Caco-2 (cell line): ENCODE measurements around the gene RBM39. TPM values are rescaled to one million over a fixed set of nuclear protein-coding genes. Genes with fewer than 3 reads are reported as not detected.
A peak's percentile ranks its signal among the peaks of the same experiment; 100 is the strongest.

Source experiments
- BruUV-seq: library from RNA; stranded (reverse); fragments of 400-500 nt; replicated peaks from 2 replicates; lab custom pipeline; 2021; lab: Mats Ljungman, UMichigan
- CTCF ChIA-PET: fragments of 300-600 bp; sonication (Branson Sonifier 250); formaldehyde crosslinking; loops from one replicate; lab custom pipeline; 2022; ENCODE audit warnings: antibody characterized with exemption; lab: Charles Lee
- POLR2A ChIA-PET: fragments of 300-600 bp; sonication (Branson Sonifier 250); formaldehyde crosslinking; loops from one replicate; lab custom pipeline; 2022; ENCODE audit warnings: antibody characterized with exemption; lab: Charles Lee
- DNase-seq, 2 experiments: peaks; one replicate each; pipeline versions ENCODE4 v3.0.0 to v3.0.0-alpha.2; 2020 to 2022
- H3K27me3 ChIP-seq: replicated peaks from 2 replicates; pipeline ENCODE4 v1.6.0; 2011; ENCODE audit warnings: low read length; ENCODE audit not compliant: control insufficient read depth, insufficient read depth
- H3K36me3 ChIP-seq: 2 replicates; pipeline ENCODE4 v1.5.1; 2011; ENCODE audit warnings: low read length; ENCODE audit not compliant: control insufficient read depth, insufficient read depth
- H3K4me1 ChIP-seq: fragments of 250-450 bp; sonication (Bioruptor Pico); 2 replicates; pipeline ENCODE4 v1.5.1; 2020; ENCODE audit warnings: mild to moderate bottlenecking
- H3K4me3 ChIP-seq: 2 replicates; pipeline ENCODE4 v1.5.1; 2011; ENCODE audit warnings: low read depth, mild to moderate bottlenecking, control low read depth, low read length
- H3K9me3 ChIP-seq: fragments of 250-450 bp; sonication (Bioruptor Pico); 2 replicates; pipeline ENCODE4 v1.5.1; 2020; ENCODE audit warnings: mild to moderate bottlenecking, moderate library complexity
- H3K27ac Mint-ChIP-seq: one replicate; pipeline ENCODE4 v1.8.0; 2022; ENCODE audit warnings: mixed read lengths; ENCODE audit not compliant: unreplicated experiment
- H3K27me3 Mint-ChIP-seq: one replicate; pipeline ENCODE4 v1.8.0; 2022; ENCODE audit warnings: mixed read lengths; ENCODE audit not compliant: insufficient read depth, unreplicated experiment
- H3K36me3 Mint-ChIP-seq: one replicate; pipeline ENCODE4 v1.8.0; 2022; ENCODE audit warnings: mild to moderate bottlenecking, mixed read lengths; ENCODE audit not compliant: insufficient read depth, unreplicated experiment
- H3K4me1 Mint-ChIP-seq: one replicate; pipeline ENCODE4 v1.8.0; 2022; ENCODE audit warnings: low read depth, mixed read lengths; ENCODE audit not compliant: unreplicated experiment
- H3K4me3 Mint-ChIP-seq: one replicate; pipeline ENCODE4 v1.8.0; 2022; ENCODE audit warnings: mild to moderate bottlenecking, moderate library complexity, mixed read lengths; ENCODE audit not compliant: unreplicated experiment
- H3K9me3 Mint-ChIP-seq: one replicate; pipeline ENCODE4 v1.8.0; 2022; ENCODE audit warnings: mixed read lengths; ENCODE audit not compliant: unreplicated experiment
- intact Hi-C: fragments of 100-400 bp; cut with micrococcal nuclease; formaldehyde crosslinking; loops from one replicate; pipeline ENCODE4 v1.10.0; 2022; ENCODE audit not compliant: unreplicated experiment
- total RNA-seq: library from RNA; stranded (reverse); gene quantifications from 2 replicates; pipeline ENCODE4 v1.2.3, GENCODE V29; 2022
- TF ChIP-seq, protein P1 (sequence below), 2 experiments: fragments of 200-600 bp in 1 of 2; IDR thresholded peaks; 1 replicate in 1 of 2; 2 replicates in 1 of 2; pipeline versions ENCODE4 v1.5.1 to v1.8.0; 2011 to 2022; ENCODE audit warnings: antibody characterized with exemption in 1 of 2, control low read depth in 1 of 2, inconsistent platforms in 1 of 2, low read depth in 1 of 2, low read length in 1 of 2, mild to moderate bottlenecking in 1 of 2, moderate library complexity in 1 of 2; ENCODE audit not compliant: insufficient read depth in 1 of 2, severe bottlenecking in 1 of 2, unreplicated experiment in 1 of 2

The RBM39 gene
- total RNA-seq, 1 experiment from 2014 or later = 750 TPM

DNA sequence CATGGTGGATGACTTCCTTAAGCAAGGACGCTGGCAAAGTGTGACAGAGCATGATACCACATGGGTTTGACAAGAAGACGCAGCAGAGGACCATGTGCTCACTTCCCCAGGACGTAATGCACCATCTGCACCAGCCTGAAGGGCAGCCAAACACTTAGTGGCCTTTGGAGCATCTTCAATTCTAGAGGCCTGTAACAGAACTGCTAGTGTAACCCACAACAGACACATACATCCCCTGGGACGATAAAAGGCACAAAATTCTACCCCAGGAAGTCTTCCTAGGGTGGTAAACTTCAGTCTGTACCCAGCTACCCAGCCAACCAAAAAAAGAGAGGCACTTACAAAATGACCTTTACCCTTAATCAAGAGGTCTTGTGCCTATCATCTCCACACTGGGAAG is 68.2 kb downstream of the RBM39 start:
- ChIA-PET POLR2A (no interaction called here), CTCF (no interaction called here)
- no TSS peak for BruUV-seq
- no peaks in the 10 kb centered on the region for H3K4me1 ChIP-seq
- intact Hi-C loops = no loop called here
- H3K27me3 ChIP-seq = no peaks in the 10 kb centered on the region
- no peak for DNase-seq
- Mint-ChIP-seq H3K4me3 (no peak overlapping the region), H3K4me1 (no peaks in the 10 kb centered on the region), H3K27me3 (no peaks in the 10 kb centered on the region), H3K27ac (no peak overlapping the region), H3K36me3 (peaks cover 32% of the 10 kb centered on the region), H3K9me3 (no peaks in the 10 kb centered on the region)
- H3K9me3 ChIP-seq = no peaks in the 10 kb centered on the region
- TF ChIP-seq, protein P1, sequence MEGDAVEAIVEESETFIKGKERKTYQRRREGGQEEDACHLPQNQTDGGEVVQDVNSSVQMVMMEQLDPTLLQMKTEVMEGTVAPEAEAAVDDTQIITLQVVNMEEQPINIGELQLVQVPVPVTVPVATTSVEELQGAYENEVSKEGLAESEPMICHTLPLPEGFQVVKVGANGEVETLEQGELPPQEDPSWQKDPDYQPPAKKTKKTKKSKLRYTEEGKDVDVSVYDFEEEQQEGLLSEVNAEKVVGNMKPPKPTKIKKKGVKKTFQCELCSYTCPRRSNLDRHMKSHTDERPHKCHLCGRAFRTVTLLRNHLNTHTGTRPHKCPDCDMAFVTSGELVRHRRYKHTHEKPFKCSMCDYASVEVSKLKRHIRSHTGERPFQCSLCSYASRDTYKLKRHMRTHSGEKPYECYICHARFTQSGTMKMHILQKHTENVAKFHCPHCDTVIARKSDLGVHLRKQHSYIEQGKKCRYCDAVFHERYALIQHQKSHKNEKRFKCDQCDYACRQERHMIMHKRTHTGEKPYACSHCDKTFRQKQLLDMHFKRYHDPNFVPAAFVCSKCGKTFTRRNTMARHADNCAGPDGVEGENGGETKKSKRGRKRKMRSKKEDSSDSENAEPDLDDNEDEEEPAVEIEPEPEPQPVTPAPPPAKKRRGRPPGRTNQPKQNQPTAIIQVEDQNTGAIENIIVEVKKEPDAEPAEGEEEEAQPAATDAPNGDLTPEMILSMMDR (IDR thresholded peaks at IDR 0.05; ENCODE audit: insufficient read depth in 1 of 2, low read depth in 1 of 2, low read length in 1 of 2, severe bottlenecking in 1 of 2, unreplicated experiment in 1 of 2) = no peak
- H3K4me3 ChIP-seq = no peak overlapping the region
- H3K36me3 ChIP-seq = no peaks in the 10 kb centered on the region

DNA sequence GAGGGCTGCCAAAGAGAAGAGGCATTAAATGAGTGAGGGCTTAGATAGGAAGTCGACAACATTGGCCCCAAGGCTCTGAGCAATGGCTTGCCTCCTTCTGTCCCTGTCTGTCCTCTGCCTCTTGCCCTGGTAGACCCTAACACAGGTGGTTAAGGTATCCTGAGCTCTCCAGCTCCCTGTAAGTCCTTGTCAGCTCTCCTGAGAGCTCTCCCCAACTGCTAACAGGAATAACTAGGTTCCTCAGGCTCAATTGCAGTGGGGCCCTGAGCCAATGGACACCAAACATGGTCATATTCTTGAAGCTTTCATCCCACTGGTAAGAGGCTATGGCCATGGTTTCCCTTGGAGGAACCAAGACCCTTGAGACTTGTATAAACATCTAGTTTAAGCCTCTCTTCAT is 72.4 kb downstream of the RBM39 start:
- H3K27ac Mint-ChIP-seq = no peak overlapping the region
- peaks cover 21% of the 10 kb centered on the region for H3K36me3 Mint-ChIP-seq
- no peaks in the 10 kb centered on the region for H3K27me3 Mint-ChIP-seq
- ChIA-PET POLR2A (no interaction called here), CTCF (no interaction called here)
- H3K4me1 Mint-ChIP-seq = no peaks in the 10 kb centered on the region
- Histone ChIP-seq H3K27me3 (no peaks in the 10 kb centered on the region), H3K4me3 (no peak overlapping the region), H3K4me1 (no peaks in the 10 kb centered on the region), H3K36me3 (no peaks in the 10 kb centered on the region), H3K9me3 (no peaks in the 10 kb centered on the region)
- DNase-seq = peak in 1 of 2 experiments; percentile 31
- TF ChIP-seq, protein P1 (IDR thresholded peaks at IDR 0.05; ENCODE audit: insufficient read depth in 1 of 2, low read depth in 1 of 2, low read length in 1 of 2, severe bottlenecking in 1 of 2, unreplicated experiment in 1 of 2) = no peak
- intact Hi-C loops = loop anchor here (10.0 kb wide), 1 partner anchor 105 kb away; no protein-coding TSS in a partner anchor
- no TSS peak for BruUV-seq
- no peak overlapping the region for H3K4me3 Mint-ChIP-seq
- no peaks in the 10 kb centered on the region for H3K9me3 Mint-ChIP-seq

DNA sequence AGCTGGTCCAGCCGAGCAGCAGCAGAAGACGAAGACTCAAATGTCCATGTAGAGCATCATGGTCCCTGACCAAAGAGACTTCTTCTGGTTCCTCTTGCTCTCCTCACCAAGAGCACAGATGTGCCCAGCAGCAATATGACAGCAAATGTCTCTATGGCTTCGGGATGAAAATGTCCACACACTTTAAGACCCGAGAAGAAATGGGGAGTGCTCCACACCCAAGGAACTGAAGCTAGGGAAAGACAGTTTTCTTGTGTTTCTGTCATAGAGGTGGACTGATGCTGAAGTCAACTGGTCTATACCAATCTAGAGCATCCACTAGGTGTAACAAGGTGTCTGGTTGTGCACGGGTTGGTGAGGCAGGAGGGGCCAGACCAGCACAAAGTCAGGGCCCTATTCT is 72.8 kb downstream of the RBM39 start:
- intact Hi-C loops = loop anchor here (10.0 kb wide), 1 partner anchor 104 kb away; no protein-coding TSS in a partner anchor
- TF ChIP-seq, protein P1 (IDR thresholded peaks at IDR 0.05; ENCODE audit: insufficient read depth in 1 of 2, low read depth in 1 of 2, low read length in 1 of 2, severe bottlenecking in 1 of 2, unreplicated experiment in 1 of 2) = no peak
- Mint-ChIP-seq H3K4me3 (no peak overlapping the region), H3K36me3 (peaks cover 26% of the 10 kb centered on the region), H3K4me1 (no peaks in the 10 kb centered on the region), H3K27ac (no peak overlapping the region), H3K27me3 (no peaks in the 10 kb centered on the region), H3K9me3 (no peaks in the 10 kb centered on the region)
- no peaks in the 10 kb centered on the region for H3K36me3 ChIP-seq
- BruUV-seq = no TSS peak
- no peaks in the 10 kb centered on the region for H3K9me3 ChIP-seq
- DNase-seq = no peak
- H3K27me3 ChIP-seq = no peaks in the 10 kb centered on the region
- POLR2A ChIA-PET = no interaction called here
- H3K4me1 ChIP-seq = no peaks in the 10 kb centered on the region
- H3K4me3 ChIP-seq = no peak overlapping the region
- CTCF ChIA-PET = no interaction called here
